ENCODE data around the gene GMFB.

GMFB gene

GRCh38 chr14:54435500-54435981 lies 53.2 kb downstream of the GMFB start:
- no peak overlapping the region for H3K4me3 ChIP-seq (ENCODE audit: low read depth, low read length)

GRCh38 chr14:54428527-54428926 lies 60.3 kb downstream of the GMFB start:
- no peak overlapping the region for H3K4me3 ChIP-seq (ENCODE audit: low read depth, low read length)

- no peak overlapping the region for H3K4me3 ChIP-seq (ENCODE audit: low read depth, low read length)
These were observed 60.9 kb downstream of the GMFB start for GRCh38 chr14:54427871-54428270.

GRCh38 chr14:54425537-54426274 lies 63.1 kb downstream of the GMFB start:
- no peak overlapping the region for H3K4me3 ChIP-seq (ENCODE audit: low read depth, low read length)

- no peak overlapping the region for H3K4me3 ChIP-seq (ENCODE audit: low read depth, low read length)
These were observed 63.7 kb downstream of the GMFB start for GRCh38 chr14:54425068-54425467.
